Subcutaneous adipose tissue (tissue), 4 donors: ENCODE results near the gene SLCO4A1. TPM values are rescaled to one million over a fixed set of nuclear protein-coding genes. Genes with fewer than 3 reads are reported as not detected.

Experiments used
- total RNA-seq, 4 donors: library from RNA; depleted of rRNA; stranded (reverse); fragments of >200 nt; gene quantifications; one replicate each; pipeline ENCODE4 v1.1.0, GENCODE V29; 2016
- TF ChIP-seq, protein P1 (sequence below): fragments of 450-650 bp; IDR thresholded peaks from one replicate; pipeline ENCODE4 v1.5.1; 2016; ENCODE audit warnings: low read depth, mild to moderate bottlenecking, control low read depth, antibody characterized with exemption, moderate library complexity

Gene SLCO4A1
- total RNA-seq, 4 donors from 2014 or later: 9.0 to 38.5 (median 28.3) TPM

DNA sequence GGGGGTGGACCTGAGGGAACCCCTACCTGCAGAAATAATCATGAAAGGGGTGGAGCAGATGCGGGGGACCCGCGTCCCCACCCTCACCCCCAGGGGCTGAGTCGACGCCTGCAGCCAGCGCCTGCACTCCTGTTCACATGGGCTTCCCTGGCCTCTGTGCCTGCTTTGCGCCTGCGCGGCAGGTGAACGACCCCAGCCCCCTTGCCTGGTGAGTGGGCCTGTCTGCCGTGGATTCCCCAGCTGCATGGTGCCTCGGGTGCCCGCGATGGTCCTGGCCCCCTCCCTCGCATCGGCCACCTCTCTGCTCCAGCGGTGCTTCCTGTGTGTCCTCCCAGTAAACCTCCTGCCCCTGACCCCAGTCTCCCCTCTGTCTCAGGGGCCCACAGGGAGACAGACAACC is 47.6 kb downstream of the SLCO4A1 start:
- TF ChIP-seq, protein P1, sequence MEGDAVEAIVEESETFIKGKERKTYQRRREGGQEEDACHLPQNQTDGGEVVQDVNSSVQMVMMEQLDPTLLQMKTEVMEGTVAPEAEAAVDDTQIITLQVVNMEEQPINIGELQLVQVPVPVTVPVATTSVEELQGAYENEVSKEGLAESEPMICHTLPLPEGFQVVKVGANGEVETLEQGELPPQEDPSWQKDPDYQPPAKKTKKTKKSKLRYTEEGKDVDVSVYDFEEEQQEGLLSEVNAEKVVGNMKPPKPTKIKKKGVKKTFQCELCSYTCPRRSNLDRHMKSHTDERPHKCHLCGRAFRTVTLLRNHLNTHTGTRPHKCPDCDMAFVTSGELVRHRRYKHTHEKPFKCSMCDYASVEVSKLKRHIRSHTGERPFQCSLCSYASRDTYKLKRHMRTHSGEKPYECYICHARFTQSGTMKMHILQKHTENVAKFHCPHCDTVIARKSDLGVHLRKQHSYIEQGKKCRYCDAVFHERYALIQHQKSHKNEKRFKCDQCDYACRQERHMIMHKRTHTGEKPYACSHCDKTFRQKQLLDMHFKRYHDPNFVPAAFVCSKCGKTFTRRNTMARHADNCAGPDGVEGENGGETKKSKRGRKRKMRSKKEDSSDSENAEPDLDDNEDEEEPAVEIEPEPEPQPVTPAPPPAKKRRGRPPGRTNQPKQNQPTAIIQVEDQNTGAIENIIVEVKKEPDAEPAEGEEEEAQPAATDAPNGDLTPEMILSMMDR: no peak

DNA sequence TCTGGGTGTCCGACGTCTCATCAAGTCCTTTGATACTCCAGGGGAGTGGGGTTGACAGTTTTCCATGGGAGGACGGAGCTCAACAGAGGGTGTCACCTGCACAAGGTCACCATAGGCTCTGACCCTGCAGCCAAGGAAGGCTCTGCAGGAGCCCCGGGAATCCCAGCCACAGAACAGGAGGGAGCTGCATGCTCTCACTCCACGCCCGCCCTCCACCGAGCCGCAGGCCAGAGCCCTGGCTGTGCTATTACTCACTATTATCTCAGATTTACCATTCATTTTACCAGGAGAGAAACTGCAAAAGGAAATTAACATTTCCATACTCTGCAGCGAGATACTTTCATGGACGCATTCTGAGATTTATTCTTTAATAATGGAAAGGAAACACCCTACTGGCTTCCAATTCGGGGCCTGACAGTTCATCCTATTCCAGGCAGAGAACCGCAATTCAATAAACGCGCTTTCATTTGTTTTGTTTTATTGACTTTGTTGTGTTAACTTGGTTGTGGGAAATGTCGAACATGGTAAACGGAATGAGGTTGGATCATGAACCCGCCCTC is 48.0 kb downstream of the SLCO4A1 start:
- TF ChIP-seq, protein P1: no peak

DNA sequence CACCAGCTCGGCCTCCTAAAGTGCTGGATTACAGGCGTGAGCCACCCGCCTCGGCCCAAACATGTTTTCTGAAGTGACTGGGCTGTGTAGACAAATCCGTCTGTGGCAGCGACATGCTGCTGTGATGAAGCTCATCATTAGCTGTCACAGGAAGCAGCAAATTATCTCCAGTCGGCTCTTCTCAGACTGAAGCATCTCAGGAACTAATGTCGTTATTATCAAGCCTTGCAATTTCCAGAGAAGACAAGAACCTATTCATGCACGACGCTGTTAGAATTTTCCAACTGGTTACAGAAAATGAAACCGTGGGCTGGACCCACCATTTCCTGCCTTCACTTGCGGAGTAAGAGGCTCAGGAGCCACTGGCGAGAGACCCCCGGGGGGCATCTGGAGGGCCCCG is 49.2 kb downstream of the SLCO4A1 start:
- TF ChIP-seq, protein P1: no peak

DNA sequence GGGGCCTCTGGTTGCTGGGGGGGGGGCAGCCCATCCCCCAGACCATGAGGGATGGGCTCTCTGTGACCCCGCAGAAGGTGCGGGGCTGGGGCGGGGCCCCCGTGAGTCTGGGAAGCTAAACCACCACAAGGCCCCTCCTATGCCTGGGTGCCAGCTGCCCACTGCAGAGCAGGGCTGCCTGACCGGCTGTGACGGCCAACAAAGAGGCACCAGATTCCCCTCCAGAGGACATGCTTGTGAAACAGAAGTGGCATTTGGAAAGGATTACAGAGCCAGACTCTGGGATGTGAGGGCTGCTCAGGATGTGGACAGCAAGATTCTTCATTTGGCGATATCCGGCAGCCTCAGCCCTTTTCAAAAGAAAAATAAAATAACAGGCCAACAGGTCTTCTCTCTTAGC is 49.9 kb downstream of the SLCO4A1 start:
- TF ChIP-seq, protein P1: no peak

DNA sequence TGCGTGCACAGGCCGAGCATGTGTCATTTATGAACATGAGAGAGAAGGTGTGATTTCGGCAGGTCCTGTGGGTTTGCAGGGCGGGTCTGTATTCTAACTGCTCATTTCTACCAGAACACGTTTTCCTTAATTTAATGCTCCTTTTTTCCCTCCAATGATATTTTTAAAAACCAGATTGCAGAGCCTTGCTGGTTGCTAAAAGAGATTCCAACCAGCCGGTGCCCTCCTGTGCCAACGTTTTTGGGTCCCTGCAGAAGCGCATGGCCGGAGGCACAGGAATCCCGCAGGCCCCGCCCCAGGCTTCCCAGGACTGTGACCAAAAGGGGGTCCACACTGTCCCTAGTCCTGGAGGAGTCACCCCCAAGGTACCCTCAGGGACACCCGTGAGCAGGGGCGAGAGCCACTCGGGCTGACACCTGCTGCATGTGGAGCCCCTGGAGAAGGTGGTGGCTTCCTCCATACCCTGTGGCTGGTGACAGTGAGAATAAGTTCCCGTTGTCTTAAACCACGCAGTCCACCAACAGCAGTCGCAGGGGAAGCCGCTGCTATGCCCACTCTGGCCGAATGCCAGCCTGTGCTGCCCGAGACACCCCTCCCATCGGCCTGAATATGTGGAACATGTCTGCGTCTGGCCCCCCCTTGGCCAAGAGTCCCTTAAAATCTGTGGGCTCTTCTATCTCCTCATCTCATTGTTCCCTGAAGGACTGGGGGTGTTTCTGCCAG is 50.7 kb downstream of the SLCO4A1 start:
- TF ChIP-seq, protein P1: no peak

DNA sequence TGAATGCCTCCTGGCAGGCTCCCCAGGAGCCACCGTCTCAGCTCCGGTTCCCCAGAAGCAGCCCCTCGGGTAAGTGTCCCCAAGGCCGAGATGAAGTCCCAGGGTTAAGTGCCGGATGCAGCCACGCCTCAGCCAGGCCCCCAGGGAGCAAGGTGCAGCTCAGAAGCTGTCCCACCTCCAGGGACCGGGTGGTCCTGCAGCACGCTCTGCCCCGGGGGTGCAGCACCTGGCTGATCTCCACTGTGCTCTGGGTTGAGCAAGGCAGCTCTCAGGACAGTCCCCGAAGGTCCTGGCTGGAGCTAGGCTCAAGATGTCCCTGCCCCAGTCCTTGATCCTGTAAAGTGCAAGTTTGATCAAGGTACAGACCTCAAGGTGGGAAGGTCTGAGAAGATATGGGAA is 51.2 kb downstream of the SLCO4A1 start:
- TF ChIP-seq, protein P1: no peak

DNA sequence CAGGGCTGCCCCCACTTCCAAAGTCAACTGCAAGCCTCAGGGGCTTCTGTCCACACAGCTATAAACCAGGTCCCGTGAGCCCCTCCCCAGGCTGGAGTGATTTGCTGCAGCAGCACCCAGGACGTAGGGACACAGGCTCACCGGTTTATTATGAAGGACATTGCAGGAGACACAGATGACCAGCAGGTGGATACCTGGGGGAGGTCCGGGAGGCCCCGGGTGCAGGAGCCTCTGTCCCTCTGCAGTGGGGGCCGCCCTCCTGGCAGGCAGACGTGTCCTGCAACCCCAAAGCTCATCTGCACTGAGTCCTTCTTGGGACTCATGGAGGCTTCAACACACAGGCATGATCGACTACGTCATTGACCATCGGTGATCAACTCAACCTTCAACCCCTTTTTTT is 51.8 kb downstream of the SLCO4A1 start:
- TF ChIP-seq, protein P1: no peak
